ENCODE measurements around the gene HCST.
A peak's percentile ranks its signal among the peaks of the same experiment; 100 is the strongest.
"Not testable (repeated sequence)": the region's sequence is repeated elsewhere in the genome, so short reads cannot be mapped to it uniquely, and the experiment has no call there.

HCST gene

DNA sequence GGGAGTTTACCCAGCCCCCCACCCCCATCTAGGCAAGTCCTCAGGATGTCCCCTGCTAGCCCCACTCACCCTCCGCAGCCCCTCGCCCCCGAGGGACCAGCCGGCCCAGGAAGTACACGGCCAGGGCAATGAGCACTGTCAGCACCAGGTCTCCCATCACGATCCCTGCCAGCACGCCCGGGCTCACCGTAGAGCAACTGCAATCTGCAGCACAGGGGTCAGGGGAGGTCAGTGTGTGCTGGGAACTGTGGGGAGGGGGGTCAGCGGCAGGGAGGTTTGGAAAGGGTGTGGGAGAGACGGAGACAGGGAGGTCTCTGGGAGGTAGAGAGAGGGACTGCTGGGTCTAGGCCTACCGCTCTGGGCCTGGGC is 5.0 kb downstream of the HCST start:
- DNase-seq = no peak

DNA sequence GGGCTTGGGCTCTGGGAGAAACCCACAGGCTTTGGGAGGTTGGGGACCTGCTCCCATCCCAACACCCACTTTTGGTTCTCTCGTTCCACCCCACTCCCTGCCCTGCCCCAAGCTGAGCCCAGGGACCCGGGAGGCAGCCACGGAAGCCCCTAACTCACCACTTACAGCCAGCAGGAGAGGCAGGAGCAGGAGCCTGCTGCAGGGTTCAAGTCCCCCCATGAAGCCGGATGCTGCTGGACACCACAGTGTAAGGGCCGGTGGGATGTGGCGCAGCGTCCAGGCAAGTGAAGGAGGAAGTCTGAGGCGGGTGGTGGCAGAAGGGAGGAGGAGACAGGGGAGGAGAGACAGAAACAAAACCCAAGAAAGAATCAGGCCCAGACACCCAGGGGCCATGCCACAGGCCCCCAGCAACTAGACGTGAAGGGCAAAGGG is 5.7 kb downstream of the HCST start, which contains the start of gene TYROBP:
TSS of gene TYROBP (minus strand) at position 286 of the 432 bp plus-strand sequence. CDS start at position 219, 67 bp downstream.
- no peak for DNase-seq

- DNase-seq = no peak
Measured at GRCh38 chr19:35908973-35909683, 6.8 kb downstream of the HCST start.

GRCh38 chr19:35909684-35910035 is 7.3 kb downstream of the HCST start:
- no peak for DNase-seq

DNA sequence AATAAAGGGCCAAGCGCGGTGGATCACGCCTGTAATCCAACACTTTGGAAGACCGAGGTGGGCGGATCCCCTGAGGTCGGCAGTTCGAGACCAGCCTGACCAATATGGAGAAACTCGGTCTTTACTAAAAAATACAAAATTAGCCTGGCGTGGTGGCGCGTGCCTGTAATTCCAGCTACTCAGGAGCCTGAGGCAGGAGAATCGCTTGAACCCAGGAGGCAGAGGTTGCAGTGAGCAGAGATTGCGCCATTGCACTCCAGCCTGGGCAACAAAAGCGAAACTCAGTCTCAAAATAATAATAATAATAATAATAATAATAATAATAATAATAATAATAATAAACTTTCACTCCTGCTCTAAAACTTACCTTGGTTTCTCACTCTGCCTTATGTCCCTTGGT is 8.0 kb downstream of the HCST start:
- not testable (repeated sequence) for DNase-seq

DNA sequence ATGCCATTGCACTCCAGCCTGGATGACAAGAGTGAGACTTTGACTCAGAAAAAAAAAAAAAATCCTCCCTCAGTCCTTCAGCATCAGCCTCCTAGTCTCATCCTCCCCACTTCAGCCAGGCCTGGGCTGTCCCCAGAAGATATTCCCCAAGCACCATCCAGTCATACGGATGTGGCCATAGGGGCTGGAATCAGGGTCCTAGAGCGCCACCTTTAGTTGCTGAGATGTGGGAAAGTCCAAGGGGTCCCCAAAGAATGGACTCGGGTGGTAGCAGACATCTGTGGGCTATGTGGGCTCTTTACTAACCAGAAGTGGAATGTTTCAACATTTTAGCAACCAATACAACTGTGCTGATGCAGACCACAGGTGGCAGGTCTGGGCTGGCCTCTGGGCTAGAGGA is 8.8 kb downstream of the HCST start:
- no peak for DNase-seq

DNA sequence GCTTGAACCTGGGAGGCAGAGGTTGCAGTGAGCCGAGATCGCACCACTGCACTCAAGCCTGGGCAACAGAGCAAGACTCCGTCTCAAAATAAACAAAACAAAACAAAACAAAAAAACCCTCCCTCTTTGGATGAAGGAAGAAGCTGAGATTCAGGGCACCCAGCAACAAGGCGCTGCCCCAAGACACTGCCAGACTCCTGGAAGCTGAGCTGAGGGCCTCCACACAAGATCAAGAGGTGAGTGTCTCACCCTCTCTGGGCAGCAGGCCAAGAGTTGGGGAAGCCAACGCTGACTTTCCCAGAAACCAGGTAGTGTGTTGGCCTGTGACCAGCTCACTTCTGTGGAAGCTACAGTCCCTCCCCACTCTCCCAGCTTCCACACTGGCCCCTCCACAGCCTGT is 9.5 kb downstream of the HCST start:
- no peak for DNase-seq

- no peak for DNase-seq
Measured at GRCh38 chr19:35913589-35913988, 11.3 kb downstream of the HCST start.

GRCh38 chr19:35915443-35915842 is 13.1 kb downstream of the HCST start:
- no peak for DNase-seq

DNA sequence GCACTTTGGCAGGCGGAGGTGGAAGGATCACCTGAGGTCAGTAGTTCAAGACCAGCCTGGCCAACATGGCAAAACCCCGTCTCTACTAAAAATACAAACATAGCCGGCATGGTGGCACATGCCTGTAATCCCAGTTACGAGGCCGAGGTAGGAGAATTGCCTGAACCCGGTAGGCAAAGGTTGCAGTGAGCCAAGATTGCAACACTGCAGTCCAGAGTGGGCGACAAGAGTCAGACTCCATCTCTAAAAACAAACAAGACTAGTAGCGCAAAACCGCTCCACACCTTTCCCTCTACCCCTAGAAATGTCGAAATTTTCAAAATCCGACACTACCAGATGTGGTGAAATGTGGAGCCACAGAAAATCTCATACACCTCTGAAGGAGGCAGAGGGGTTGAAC is 17.0 kb downstream of the HCST start:
- DNase-seq = no peak

GRCh38 chr19:35921012-35921411 is 18.7 kb downstream of the HCST start:
- no peak for DNase-seq

DNA sequence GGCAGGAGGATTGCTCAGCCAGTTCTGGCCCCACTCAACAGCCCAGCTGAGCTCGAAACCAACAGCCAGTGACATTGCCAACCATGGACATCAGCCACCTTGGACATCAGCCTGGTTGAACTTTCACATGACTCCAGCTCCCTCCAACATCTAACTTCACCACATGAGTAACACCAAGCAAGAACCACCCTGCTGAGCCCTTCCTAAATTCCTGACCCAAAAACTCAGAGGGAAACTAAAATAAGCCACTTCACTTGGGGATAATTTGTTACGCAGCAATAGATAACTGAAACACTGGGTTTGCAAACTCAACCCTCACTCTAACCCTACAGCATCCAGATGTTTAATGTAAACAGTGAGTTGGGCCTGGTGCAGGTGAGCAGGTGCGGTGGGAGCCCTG is 23.2 kb downstream of the HCST start:
- DNase-seq = no peak

- no peak for DNase-seq
Measured at GRCh38 chr19:35928507-35928906, 26.2 kb downstream of the HCST start.

DNA sequence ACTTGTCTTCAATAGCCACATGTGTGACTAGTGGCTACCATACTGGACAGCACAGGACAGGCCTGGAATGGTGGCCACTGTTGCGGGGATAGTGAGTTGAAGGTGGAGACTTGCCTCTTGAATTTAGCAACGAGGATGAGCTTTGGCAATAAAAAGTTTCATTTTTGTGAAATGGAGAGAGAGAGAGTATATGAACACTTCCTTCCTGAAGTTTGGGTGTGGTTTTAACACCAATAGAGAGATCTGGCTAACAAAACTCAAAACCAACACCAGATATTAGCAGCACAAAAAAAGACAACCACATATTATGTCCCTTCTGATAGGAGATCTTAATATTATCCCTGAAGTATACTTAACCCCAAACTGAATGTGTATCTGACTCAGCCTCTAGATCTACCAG is 27.5 kb downstream of the HCST start:
- DNase-seq = no peak

- DNase-seq = peak; percentile 97
Measured at GRCh38 chr19:35931161-35931873, 29.0 kb downstream of the HCST start.

DNA sequence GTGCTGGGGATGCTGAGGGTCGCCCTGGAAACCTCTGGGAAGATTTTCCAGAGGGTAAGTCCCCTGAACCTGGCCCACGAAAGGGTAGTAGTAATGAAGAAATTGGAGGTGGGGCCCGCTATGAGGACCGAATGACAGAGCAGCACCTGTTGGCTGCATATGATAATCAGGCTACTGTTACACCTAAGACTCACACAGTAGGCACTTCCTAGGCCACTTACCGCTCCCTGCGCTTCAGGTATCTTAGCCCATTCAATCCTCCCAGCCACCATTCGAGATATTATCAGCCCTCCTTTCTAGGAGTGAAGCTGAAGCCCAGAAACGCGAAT is 29.5 kb downstream of the HCST start:
- DNase-seq = no peak

DNA sequence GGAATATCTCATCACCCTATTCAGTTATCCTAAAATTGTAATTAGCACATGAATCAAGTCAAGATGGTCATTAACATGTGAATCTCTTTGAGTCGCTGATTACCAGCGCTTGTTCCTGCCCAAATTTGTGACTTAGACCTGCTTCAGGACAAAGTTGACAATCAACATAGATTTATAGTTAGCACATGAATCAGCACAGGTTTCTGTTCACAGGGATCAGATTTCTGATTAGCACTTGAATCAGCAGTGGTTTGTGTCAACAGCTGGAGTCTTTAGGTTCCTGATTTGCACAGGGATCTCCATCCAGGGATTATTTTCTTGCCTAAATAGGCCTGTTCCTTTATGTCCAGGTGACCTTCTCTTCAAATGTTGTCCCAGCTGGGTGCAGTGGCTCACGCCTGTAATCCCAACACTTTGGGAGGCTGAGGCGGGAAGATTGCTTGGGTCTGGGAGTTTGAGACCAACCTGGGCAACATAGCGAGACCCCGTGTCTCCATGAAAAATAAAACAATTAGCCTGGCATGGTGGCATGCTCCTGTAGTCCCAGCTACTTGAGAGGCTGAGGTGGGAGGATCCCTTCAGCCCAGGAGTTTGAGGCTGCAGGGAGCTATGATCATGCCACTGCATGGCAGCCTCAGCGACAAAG is 30.1 kb downstream of the HCST start:
- no peak for DNase-seq

DNA sequence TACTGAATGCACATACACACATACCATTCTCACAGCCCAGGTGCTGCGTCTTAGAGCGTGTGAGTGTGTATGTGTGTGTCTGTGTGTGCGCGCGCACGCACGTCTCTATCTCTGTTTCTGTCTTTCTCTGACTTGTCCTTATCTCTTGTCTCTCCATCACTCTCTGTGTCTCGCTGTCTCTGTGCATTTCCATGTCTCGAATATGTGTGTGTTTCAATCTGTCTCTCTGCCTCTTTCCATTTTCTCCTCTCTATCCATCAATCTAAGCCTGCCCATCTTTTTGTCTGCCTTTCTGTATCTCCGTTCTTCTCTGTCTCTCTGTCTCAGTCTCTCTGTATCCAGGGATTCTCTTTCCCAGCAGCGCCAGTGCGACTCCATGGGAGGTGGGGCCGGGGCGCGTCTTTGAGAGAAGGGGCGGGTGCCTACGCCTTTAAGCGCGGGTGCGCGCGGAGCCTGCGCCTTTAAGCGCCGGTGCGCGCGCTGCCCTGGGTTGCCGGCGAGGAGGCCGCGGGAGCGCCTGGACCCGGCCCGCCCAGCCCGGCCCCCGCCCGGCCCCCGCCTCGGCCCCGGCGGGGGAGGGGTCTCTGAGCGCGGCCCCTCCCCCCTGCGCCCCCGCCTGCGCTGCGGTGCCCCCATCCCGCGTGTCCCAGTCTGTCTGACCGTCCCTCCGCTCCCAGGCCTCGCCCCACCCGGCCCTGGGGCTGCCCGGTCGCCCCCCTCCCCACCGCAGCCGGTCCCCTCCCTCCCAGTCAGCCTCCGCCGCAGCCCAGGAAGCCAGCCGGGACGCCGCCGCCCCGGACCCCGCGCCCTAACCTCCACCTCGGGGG is 33.8 kb downstream of the HCST start, which contains the start of gene LRFN3:
TSS of gene LRFN3 (plus strand) at position 464 of the 827 bp plus-strand sequence. CDS start 3,052 bp downstream, outside the sequence.
- DNase-seq = peak; percentile 14

DNA sequence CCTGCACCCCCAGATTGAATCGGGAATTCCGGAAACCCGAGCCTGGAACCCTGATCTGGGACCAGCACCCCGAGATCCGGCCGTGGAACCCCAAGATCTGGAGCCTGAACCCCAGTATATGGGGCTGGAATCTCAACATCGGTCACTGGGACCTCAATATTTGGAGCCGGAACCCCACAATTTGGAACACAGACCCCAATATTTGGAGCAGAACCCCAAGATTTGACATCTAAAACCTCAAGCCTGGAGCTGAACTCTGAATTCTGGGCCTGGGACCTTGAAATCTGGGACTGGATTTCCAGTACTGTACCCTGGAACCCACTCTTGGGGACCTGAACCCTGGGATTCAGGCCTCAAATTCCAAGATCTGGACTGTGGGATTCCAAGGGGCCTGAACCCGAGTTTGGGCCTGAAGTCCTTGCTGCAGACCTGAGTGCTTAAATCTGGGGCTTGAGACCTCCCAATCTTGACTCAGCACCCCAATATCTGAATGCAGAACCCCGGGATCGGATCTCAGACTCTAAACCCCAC is 34.5 kb downstream of the HCST start:
- no peak for DNase-seq

GRCh38 chr19:35937345-35938281 is 35.3 kb downstream of the HCST start:
- DNase-seq = no peak

DNA sequence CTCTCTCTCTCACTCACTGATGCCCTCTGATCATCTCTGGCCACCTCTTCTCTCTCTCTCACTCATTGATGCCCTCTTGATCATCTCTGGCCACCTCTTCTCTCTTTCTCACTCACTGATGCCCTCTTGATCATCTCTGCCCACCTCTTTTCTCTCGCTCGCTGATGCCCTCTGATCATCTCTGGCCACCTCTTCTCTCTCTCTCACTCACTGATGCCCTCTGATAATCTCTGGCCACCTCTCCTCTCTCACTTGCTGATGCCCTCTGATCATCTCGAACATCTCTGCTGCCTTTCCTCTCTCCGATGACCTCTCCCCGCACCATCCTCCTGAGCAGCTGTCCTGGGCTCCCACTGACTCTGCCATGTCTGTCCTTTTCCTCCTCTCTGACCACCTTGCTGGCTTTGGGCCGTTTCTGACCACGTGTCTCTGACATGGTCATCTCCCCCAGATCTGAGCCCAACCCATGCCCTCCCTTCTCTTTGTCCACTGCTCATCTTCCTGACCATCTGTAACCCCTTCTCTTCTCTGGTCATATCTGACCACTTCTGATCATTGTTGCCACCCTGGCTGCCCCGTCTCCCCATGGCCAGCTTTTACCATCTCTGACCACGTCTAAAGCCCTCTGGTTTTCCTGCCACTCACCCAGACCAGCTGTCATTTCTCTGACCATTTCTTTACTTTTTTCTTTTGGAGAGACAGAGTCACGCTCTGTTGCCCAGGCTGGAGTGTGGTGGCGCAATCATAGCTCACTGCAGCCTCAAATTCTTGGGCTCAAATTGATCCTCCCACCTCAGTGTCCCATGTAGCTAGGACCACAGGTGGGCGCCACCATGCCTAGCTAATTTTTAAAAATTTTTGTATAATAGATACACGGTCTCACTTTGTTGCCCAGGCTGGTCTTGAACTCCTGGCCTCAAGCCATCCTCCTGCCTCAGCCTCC is 36.2 kb downstream of the HCST start:
- no peak for DNase-seq
